MM.1S (cell line): ENCODE measurements around the gene RPAP3.

Source experiments
- EZH2 ChIP-seq: fragments of 300-600 bp; sonication (generic); optimal IDR thresholded peaks from 2 replicates; pipeline ENCODE3; 2017; ENCODE audit warnings: low read depth, mild to moderate bottlenecking, antibody characterized with exemption, low read length, mixed read lengths
- TF ChIP-seq, protein P1 (sequence below): fragments of 300-600 bp; sonication (generic); IDR thresholded peaks from 2 replicates; pipeline ENCODE4 v1.5.1; 2016; ENCODE audit warnings: antibody characterized with exemption, low read length, mixed read lengths

DNA sequence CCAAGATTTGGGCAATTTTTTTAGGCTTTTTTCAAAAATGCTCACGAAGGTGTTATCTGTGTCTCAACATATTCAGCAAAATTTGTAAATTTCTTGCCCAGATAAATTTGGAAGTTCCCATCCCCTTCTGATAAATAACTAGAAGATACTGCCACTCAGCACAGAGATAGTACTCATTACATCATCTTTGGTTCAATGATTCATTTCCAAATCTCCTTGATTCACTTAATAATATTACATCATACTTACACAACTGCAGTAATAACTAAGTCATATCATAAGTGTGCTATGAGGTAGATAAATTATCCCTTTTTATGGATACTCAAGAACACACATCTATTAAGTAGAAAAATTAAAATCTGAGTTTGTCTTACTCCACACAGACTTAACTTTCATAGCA is 89.4 kb downstream of the RPAP3 start:
- TF ChIP-seq, protein P1, sequence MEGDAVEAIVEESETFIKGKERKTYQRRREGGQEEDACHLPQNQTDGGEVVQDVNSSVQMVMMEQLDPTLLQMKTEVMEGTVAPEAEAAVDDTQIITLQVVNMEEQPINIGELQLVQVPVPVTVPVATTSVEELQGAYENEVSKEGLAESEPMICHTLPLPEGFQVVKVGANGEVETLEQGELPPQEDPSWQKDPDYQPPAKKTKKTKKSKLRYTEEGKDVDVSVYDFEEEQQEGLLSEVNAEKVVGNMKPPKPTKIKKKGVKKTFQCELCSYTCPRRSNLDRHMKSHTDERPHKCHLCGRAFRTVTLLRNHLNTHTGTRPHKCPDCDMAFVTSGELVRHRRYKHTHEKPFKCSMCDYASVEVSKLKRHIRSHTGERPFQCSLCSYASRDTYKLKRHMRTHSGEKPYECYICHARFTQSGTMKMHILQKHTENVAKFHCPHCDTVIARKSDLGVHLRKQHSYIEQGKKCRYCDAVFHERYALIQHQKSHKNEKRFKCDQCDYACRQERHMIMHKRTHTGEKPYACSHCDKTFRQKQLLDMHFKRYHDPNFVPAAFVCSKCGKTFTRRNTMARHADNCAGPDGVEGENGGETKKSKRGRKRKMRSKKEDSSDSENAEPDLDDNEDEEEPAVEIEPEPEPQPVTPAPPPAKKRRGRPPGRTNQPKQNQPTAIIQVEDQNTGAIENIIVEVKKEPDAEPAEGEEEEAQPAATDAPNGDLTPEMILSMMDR = no peak
- TF ChIP-seq EZH2 = no peak
